ENCODE data around the gene WNT8B. TPM values are rescaled to one million over a fixed set of nuclear protein-coding genes. Genes with fewer than 3 reads are reported as not detected.

Gene WNT8B
- total RNA-seq (2021; fragmentation: NEBNext Ultra II Directional; extraction: Animal tissue kit (Norgen Biotek cat#: 25700)), result not detected
- long read RNA-seq, result 0 reads

GRCh38 chr10:100462709-100463108 is at the start of gene WNT8B:
Gene WNT8B, plus strand, starts transcription at chr10:100463009. Its CDS starts 160 bp downstream, at chr10:100463169.
- H3K9me3 Mint-ChIP-seq, result no peaks in the 10 kb centered on the region
- no peaks in the 10 kb centered on the region for H3K36me3 Mint-ChIP-seq (ENCODE audit: low read depth)
- no peak within 1 kb of the TSS for H3K4me3 Mint-ChIP-seq
- peaks cover 14% of the 10 kb centered on the region for H3K4me1 Mint-ChIP-seq (ENCODE audit: low read depth)
- no peak for DNase-seq
- TF ChIP-seq CTCF (IDR thresholded peaks at IDR 0.05), result no peak
- no peak within 1 kb of the TSS for H3K27ac Mint-ChIP-seq
- peaks cover 66% of the 10 kb centered on the region for H3K27me3 Mint-ChIP-seq (ENCODE audit: insufficient read depth)

GRCh38 chr10:100413173-100413572 is 49.6 kb upstream of the WNT8B start:
- H3K36me3 Mint-ChIP-seq (ENCODE audit: low read depth), result no peaks in the 10 kb centered on the region
- 0 out of 2 replicates have a peak, but pooled peaks cover 5% of the 10 kb centered on the region for H3K9me3 Mint-ChIP-seq
- H3K27me3 Mint-ChIP-seq (ENCODE audit: insufficient read depth), result peaks cover 32% of the 10 kb centered on the region
- H3K4me3 Mint-ChIP-seq, result no peak overlapping the region
- H3K27ac Mint-ChIP-seq, result no peak overlapping the region
- no peak for TF ChIP-seq CTCF (IDR thresholded peaks at IDR 0.05)
- DNase-seq, result no peak
- no peaks in the 10 kb centered on the region for H3K4me1 Mint-ChIP-seq (ENCODE audit: low read depth)

GRCh38 chr10:100419911-100420449 is 42.8 kb upstream of the WNT8B start:
- no peak for DNase-seq
- no peaks in the 10 kb centered on the region for H3K4me1 Mint-ChIP-seq (ENCODE audit: low read depth)
- no peaks in the 10 kb centered on the region for H3K9me3 Mint-ChIP-seq
- peaks cover 33% of the 10 kb centered on the region for H3K27me3 Mint-ChIP-seq (ENCODE audit: insufficient read depth)
- H3K27ac Mint-ChIP-seq, result no peak overlapping the region
- no peak overlapping the region for H3K4me3 Mint-ChIP-seq
- no peaks in the 10 kb centered on the region for H3K36me3 Mint-ChIP-seq (ENCODE audit: low read depth)
- TF ChIP-seq CTCF (IDR thresholded peaks at IDR 0.05), result no peak

- H3K36me3 Mint-ChIP-seq (ENCODE audit: low read depth), result no peaks in the 10 kb centered on the region
- H3K9me3 Mint-ChIP-seq, result no peaks in the 10 kb centered on the region
- no peak overlapping the region for H3K4me3 Mint-ChIP-seq
- DNase-seq, result no peak
- H3K27ac Mint-ChIP-seq, result no peak overlapping the region
- H3K27me3 Mint-ChIP-seq (ENCODE audit: insufficient read depth), result peaks cover 10% of the 10 kb centered on the region
- TF ChIP-seq CTCF (IDR thresholded peaks at IDR 0.05), result no peak
- no peaks in the 10 kb centered on the region for H3K4me1 Mint-ChIP-seq (ENCODE audit: low read depth)
Measured at GRCh38 chr10:100427374-100427773, 35.4 kb upstream of the WNT8B start.

GRCh38 chr10:100433253-100434240 is 29.3 kb upstream of the WNT8B start:
- TF ChIP-seq CTCF (IDR thresholded peaks at IDR 0.05), result peak; percentile 100
- Mint-ChIP-seq H3K36me3 (ENCODE audit: low read depth) (no peaks in the 10 kb centered on the region), H3K4me3 (no peak overlapping the region), H3K9me3 (no peaks in the 10 kb centered on the region), H3K27me3 (ENCODE audit: insufficient read depth) (peaks cover 16% of the 10 kb centered on the region), H3K27ac (no peak overlapping the region), H3K4me1 (ENCODE audit: low read depth) (no peaks in the 10 kb centered on the region)
- peak; percentile 84 for DNase-seq

Data from HFFc6 (cell line).